ENCODE measurements around the gene MIEF2.

- TF ChIP-seq CTCF (conservative IDR thresholded peaks at IDR 0.05; ENCODE audit: low read depth, low read length) (no peak), EZH2 (IDR thresholded peaks at IDR 0.05; ENCODE audit: low read length, unreplicated experiment) (no peak)
Observed at GRCh38 chr17:18253947-18254821, 6.3 kb upstream of the MIEF2 start.

Measured in PC-3 (cell line).